HG03520 (cell line): ENCODE data around the gene NRSN2.

Experiments
- ATAC-seq: cut with Tn5 transposase; IDR thresholded peaks from one replicate; pipeline ENCODE4 v1.9.1; 2021; ENCODE audit warnings: mild to moderate bottlenecking, moderate library complexity; ENCODE audit not compliant: unreplicated experiment

Gene NRSN2

GRCh38 chr20:396619-397431 is 49.9 kb downstream of the NRSN2 start:
- no peak for ATAC-seq

GRCh38 chr20:397432-398237 is 50.7 kb downstream of the NRSN2 start:
- no peak for ATAC-seq

GRCh38 chr20:399182-399707 is 52.3 kb downstream of the NRSN2 start:
- ATAC-seq: no peak

- ATAC-seq: no peak
These were observed 53.2 kb downstream of the NRSN2 start for GRCh38 chr20:400128-400453.

- ATAC-seq: no peak
These were observed 53.8 kb downstream of the NRSN2 start for GRCh38 chr20:400454-401275.

- ATAC-seq: no peak
These were observed 55.0 kb downstream of the NRSN2 start for GRCh38 chr20:401682-402495.

GRCh38 chr20:402496-402885 is 55.6 kb downstream of the NRSN2 start:
- no peak for ATAC-seq

GRCh38 chr20:402898-403581 is 56.1 kb downstream of the NRSN2 start:
- ATAC-seq: no peak

- no peak for ATAC-seq
These were observed 56.7 kb downstream of the NRSN2 start for GRCh38 chr20:403582-403957.

- ATAC-seq: no peak
These were observed 57.2 kb downstream of the NRSN2 start for GRCh38 chr20:404088-404487.
